ENCODE data around the gene ADCK1.
"Not testable (repeated sequence)": the region's sequence is repeated elsewhere in the genome, so short reads cannot be mapped to it uniquely, and the experiment has no call there.

Gene ADCK1

DNA sequence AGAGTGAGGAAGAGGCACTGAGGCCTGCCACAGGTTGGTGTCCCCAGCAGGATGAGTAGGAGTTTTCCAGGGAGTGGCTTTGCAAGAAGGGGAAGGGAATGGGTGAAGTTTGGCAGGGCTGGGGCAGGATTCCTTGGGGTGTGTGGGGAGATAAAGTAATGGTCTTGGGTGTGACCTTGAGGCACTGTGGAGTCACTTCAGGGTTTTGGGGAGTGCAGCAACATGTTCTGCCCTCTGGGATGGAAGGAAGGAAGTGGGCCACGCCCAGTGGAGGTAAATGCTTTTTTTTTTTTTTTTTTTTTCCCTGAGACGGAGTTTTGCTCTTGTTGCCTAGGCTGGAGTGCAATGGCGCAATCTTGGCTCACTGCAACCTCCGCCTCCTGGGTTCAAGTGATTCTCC lies 108.9 kb downstream of the ADCK1 start:
- no peak for DNase-seq

DNA sequence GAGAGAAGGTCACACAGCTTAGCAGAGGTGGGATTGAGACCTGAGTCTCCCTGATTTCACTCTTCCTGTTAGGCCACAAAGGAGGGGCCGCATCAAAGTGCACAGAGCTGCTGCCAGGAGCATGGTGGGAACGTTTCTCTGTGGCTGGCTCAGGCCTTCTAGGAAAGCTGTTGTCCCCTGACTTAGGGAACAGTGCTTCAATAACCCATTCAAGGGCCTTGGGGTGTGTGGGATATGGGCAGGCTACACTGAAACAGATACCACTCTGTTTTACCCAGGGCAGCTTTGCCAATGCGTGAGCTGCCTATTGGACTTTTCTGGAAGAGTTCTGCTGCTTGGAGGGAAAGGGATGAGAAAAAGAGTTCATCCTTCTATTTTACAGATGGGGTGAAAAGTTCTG lies 110.0 kb downstream of the ADCK1 start:
- DNase-seq: no peak

DNA sequence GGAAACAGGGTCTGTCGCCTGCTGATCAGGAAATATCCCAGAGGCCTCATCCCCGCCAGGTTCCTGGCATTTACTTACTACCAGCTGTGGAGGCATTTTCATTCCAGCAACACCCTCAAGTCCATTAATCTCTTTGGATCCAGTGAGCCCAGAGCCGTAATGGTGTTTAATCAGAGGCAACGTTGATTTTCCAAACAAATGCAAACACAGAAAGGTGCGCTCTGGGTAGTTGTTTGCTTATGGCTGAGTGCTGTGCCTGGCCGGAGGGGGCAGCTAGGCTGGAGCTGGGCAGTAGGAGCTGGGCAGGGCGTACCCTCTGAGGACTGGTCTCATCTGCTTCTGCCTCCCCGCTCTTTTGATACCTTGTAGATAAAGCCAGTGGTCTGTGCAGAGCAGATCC lies 110.6 kb downstream of the ADCK1 start:
- no peak for DNase-seq

DNA sequence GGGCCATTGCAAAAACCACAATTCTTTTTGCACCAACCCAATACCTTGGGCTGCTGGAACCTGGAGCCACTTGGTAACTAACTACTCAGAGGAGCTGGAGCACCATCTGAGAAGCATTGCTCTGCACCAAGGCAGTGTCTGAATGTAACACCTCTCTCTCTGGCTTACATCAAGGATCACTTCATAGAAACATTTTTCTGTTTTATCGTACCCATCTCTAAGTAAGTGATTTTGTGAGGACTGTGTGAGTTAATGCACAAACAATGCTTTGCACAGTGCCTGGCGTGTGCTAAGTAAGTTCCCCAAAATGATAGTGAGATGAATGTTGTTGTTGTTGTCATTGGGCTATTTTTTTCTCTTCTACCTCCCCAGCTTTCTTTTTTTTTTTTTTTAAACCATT lies 111.4 kb downstream of the ADCK1 start:
- DNase-seq: no peak

DNA sequence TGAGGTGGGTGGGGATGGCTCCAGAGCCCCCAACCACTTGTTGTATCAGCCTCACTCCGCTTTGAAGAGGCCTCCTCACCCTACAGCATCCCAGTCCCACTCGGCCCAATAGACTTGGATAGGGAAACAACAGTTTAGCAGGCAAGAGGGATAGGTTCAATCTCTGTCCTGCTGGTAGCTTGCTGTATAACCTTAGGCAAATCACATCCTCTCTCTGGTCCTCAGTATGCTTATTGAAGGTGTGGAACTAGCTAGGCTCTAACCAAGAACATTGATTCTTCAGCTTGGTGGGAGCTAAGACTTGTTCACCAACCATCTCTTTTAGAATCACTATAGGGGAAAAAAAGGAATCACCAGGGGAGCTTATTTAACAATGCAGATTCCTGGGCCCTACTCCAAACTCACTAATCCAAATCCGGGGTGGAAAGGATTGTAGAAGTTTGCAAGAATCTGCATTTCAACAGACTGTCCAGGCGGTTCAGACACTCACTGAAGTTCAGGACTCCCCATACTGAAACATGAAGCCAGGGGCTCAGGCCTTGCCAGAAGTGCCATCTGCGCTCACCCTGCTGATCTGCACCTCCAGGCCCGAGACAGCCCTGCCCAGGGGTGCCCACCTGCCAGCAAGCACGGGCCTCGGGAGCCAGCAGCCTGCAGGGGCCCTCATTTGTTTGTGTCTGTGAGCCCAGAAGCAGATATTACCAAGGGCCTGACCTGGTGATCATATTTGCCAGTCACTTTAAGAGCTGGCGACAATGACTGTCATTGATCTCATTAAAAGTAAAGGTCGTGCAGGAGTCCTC lies 113.0 kb downstream of the ADCK1 start:
- no peak for DNase-seq

DNA sequence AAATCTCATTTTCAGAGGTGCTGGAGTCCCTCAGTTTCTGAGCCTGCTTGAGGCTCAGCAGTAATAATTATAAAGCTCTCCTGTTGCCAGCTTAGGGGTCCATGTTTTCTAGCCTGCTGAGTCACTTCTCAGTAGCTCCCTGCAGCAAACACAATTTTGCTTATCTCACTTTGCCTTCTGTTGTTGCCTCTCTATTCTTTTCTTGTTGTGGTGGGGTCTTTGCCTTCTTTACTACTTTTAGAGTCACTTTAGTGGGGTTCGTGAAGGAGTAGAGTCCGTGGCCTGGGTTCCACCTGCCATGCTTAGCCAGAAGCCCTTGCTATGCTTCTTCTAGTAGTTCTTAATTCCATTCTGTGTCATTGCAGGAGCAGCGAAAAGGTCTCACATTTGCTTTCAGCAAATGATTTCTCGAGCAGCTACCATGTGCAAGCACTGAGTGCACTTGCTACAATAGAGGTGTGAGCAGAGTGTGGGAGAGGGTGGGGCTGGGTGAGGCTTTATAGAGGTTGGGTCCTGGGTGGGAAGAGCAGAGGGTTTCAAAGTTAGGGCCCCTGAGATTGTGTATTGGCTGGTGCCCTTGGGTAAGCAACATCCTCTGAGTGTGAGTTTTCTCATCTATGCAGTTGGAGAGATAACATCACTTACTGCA lies 114.3 kb downstream of the ADCK1 start:
- no peak for DNase-seq

DNA sequence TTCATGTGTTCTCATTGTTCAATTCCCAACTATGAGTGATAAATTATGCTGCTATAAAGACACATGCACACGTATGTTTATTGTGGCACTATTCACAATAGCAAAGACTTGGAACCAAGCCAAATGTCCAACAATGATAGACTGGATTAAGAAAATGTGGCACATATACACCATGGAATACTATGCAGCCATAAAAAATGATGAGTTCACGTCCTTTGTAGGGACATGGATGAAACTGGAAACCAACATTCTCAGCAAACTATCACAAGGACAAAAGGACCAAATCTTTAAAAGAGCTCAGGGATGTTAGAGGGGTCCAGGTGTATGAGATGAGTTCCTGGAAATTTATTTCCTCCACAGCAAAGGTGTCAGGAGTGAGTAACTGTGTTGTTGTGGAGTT lies 115.5 kb downstream of the ADCK1 start:
- not testable (repeated sequence) for DNase-seq

DNA sequence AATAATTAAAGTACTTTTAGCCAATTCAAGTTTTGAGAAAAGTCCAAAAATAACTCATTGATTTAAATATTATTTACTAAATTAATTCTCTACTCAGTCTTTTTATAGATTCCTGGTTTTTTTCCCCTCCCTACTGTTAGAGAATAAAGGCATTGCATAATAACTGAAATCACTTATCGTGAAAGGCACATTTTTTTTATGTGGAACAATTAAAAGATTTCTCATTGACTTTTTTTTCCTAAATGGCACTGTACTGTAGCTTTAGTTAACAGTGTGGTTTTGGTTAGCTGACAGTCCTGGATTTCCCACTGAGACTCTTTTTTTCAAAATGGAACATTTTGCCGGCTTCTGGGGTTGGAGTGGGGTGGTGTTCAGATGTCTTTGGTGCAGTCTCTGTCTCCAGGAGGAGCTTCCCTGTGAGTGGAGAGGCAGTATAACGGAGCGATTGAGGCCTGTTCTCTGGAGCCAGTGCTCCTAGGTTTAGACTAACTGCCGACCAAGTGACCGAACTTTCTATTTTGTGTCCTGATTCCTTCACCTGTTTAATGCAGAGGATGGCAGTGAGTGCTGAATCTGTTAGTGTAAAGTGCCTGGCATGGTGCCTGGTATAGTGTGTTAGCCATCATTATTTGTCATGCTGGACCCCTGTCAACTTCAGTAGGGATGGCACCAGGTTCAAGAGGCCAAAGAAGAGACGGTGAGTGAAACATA lies 117.7 kb downstream of the ADCK1 start:
- DNase-seq: no peak

DNA sequence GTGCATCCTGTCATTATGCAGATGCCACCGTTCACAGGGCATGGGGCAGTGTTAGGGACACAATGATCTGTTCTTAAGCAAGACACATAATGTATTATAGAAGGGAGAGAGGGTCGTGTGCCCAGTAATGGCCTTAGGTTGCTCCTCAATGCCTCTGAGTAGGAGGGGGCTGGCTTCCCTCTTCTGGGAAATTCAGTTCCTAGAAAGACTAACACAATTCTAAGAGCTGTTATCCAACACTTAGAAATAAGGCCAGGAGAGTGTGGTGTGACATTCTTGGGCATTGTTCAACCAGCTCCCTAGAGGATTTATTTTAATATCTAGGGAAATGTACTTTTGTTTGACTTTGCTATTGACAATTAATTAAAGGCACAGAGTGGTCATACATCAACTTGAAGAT lies 118.5 kb downstream of the ADCK1 start:
- no peak for DNase-seq

DNA sequence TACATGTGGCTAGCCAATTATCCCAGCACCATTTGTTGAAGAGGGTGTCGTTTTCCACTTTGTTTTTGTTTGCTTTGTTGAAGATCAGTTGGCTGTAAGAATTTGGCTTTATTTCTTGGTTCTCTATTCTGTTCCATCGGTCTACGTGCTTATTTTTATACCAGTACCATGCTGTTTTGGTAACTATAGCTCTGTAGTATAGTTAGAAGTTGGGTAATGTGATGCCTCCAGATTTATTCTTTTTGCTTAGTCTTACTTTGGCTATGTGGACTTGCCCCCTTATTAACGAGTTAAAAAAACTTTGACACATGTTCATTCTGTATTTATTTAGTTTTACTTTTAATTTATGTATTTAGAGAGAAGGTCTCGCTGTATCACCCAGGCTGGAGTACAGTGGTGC lies 120.4 kb downstream of the ADCK1 start:
- no peak for DNase-seq

DNA sequence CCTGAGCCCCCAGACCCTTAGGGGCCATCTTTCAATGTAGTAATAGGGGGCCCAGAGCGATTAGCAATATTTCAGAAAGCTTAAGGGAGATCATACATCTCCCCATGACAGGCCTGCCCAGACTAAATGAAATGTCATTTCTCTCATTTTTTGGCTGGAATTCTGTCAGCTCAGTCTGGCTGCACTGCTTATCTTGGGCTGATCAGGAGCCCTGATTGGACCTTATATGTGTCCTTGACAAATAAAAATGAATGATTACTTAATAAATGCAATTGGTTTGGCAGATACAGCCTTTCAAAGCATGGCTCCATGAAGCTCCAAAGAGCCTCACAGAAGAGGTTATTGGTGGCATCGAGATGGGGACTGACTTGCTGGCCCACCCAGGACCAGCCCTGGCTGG lies 121.9 kb downstream of the ADCK1 start:
- no peak for DNase-seq

DNA sequence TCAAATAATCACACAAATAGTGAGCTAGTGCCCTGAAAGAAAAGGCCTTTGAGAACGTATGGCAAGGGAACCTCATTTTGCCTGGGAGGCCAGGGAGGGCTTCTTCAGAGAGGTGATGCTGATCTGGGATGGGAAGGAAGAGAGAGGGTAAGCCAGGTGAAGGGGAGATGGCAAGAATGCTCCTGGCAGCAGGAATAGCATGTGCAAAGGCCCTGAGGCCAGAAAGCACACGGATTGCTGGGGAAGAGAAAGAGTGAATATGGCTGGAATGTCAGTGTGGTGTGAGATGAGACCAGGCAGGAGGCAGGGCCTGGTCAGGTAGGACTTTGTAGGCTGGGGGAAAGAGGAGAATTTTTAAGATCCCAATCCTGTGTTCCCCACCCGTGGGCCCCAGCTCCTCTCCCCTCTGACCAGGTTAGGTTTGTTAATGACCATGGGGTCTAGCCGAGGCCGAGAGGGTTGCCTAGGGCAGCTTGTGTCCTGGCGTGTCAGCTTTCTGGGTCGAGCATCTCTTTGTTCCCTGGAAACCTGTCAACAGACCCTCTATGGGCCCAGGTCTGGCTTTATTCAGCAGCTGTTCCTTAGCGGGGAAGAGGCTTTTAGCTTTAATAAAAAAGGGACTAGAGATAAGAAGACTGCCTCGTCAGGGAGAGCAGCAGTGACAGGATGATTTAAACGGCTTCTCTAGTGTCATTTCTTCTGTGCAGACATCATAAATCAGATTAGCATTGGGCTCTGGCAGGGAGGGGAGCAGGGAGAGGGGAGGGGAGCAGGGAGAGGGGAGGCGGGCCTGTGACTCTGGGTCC lies 123.4 kb downstream of the ADCK1 start:
- no peak for DNase-seq

DNA sequence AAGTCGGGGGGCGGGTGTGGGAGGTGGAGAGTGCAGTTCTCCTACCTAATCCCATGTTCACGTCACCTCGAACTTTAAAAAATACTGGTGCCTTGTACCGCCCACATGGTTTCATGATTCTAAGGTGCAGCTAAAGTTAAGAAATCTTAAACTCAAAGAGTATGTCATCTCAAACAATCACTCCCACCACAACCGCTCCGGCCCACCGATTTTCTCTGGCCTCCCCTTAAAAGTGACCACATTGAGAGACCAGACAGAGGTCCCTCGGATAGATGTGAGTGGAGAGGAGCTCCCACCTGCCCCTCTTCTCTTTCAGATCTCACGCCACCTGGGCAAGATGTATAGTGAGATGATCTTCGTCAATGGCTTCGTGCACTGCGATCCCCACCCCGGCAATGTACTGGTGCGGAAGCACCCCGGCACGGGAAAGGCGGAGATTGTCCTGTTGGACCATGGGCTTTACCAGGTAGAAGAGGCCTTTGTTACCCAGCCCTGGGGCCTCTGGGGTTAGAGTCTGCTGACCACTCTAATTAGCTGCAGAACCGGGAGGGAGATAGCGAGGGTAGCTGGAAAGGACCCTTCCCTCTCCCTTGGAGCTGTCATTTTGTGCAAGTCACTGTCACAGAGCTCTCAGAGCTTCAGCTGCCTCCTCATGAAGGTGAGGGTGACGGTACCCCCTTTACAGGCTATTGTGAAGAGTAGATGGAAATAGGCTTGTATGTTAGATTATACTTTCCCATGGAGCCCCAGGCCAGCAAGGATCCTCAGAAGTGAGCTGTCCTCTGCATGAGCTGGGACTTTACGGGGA lies 124.4 kb downstream of the ADCK1 start:
- no peak for DNase-seq

DNA sequence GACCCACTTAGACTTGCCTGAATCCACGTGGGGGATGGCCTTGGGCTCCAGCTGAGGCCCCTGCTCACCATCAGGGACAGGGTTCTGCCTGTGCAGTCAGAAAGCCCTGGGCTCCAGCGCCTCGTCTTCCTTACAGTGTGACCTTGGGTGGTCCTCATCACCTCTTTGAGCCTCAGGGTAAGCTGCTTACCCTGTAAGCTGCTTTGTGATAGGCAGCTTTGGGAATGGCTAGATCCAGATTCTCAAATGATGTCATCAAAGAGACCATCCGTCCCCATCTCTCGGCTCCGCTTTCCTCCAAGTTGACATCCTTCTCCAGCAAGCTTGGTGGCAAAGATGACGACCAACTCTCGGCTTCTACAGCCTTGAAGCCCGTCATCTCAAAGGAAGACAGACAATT lies 127.0 kb downstream of the ADCK1 start:
- DNase-seq: no peak

DNA sequence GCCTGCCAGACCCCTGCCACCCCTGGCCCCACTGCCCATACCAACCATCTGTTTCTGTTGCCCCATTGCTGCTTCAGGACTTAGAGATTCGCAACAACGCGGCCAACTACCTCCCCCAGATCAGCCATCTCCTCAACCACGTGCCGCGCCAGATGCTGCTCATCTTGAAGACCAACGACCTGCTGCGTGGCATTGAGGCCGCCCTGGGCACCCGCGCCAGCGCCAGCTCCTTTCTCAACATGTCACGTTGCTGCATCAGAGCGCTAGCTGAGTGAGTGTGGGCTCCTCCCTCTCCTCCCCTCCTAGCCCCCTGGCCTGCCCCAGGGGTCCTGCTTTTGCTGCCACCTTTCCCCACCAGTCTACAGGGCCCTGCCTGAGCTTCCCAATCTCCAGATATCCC lies 131.5 kb downstream of the ADCK1 start:
- no peak for DNase-seq

DNA sequence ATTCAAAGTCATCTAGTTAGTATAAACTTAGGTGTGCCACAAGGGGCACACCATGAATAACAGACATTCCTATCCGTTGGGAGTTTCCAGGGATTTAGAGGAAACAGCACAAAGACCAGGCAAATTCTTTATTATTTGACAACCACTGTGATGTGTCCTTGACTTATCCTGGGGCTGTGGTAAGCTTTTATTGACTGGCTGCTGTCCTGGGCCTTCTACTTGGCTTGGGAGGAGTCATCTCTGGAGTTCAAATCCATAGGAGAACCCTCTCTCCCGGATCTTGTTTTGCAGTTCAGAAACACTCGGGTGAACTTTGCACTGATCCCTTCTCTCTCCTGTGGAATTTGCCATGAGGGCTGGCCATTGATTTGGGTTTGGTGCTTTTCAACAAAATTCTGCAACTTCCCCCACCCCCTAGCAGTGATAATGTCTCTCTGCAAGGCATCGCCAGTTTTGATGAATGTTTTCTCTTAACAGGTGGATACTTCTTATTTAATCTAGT lies 136.3 kb downstream of the ADCK1 start:
- DNase-seq: no peak

DNA sequence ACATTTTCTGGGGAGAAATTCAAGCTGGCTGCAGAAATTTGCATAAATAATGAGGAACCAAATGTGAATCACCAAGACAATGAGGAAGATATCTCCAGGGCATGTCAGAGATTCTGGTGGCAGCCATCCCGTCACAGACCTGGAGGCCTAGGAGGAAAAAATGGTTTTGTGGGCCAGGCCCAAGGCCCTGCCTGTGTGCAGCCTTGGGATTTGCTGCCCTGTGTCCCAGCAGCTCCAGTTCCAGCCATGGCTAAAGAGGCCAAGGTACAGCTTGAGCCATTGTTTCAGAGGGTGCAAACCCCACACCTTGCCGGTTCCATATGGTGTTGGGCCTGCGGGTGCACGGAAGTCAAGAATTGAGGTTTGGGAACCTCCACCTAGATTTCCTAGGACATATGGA lies 147.5 kb downstream of the ADCK1 start:
- no peak for DNase-seq

DNA sequence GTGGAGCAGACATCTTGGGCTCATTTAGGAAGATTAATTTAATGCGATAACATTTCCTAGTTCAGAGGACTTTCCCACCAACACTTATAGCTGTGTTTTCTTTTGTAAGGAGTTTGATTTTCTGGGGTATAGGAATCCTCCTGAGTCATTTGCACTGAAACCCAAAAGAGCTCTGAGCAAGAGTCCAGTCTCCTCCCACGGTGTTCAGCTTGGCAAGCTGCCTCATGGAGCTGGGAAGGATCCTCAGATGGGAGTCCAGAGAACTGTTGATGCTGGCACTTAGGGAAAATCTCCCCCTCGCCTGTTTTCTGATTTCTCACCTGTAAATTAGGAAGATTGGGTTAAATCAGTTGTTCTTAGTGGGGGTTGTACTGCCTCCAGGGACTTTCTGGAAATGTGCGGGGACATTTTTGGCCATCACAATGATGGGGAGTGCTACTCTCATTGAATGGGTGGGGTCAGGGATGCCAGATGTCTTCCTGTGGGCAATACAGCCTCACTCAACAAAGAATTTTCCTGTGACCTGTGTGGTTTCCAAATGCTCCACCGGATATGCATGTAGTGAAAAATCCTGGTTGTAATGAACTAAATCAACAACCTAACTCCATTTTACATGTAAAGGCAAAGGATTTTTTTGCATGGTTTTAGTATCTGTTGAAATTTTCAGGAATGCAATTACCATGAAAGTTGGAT lies 150.6 kb downstream of the ADCK1 start:
- no peak for DNase-seq

DNA sequence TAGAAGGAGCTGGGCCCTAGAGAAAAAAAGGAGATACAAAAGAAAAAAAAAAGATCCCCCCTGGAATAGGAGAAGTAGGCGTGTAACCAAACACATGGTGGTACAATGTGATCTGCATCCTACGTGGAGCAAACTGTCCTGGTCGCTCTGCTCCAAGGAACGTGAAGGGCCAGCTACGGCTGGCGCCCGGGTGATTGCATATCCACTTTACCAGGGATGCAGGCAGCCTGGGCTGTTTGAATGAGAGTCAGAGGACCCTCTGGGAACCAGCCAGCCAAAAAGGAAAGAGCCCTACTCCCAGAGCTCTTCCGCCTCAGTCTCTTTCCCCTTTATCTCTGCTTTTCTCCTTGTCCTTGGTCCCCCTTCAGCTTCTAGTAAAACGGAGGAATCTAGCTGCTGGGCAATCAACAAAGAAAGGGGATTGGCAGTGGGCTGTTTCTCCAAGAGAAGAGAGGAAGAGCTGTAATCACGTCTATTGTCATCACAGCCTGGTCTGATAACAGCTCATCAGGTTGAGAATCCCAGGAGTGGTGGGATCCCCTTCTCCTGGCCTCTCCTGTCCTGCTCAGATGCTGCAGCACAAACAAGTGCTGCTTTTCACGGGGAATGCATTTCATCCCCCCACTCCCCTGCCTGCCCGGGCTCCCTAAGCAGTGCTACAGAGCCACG lies 156.0 kb downstream of the ADCK1 start:
- no peak for DNase-seq

DNA sequence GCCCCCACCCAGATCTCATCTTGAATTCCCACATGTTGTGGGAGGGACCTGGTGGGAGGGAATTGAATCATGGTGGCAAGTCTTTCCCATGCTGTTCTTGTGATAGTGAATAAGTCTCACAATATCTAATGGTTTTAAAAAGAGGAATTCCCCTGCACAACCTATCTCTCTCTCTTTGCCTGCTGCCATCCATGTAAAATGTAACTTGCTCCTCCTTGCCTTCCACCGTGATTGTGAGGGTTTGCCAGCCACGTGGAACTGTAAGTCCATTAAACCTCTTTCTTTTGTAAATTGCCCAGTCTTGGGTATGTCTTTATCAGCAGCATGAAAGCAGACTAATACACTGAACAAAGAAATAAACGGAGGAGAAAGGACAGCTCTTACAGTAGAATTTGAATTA lies 159.8 kb downstream of the ADCK1 start:
- not testable (repeated sequence) for DNase-seq

Data from activated effector memory CD4-positive, alpha-beta T cell treated with Interleukin-2 at 50 U/mL for 16 hours (primary cell).